ENCODE measurements around the gene SCAF11.
"Not testable (repeated sequence)": the region's sequence is repeated elsewhere in the genome, so short reads cannot be mapped to it uniquely, and the experiment has no call there.

The SCAF11 gene

GRCh38 chr12:45990468-45991283 lies at the start of gene SCAF11:
Gene SCAF11, minus strand, starts transcription at chr12:45990574. Its CDS starts 26,407 bp downstream, at chr12:45964167.
- DNase-seq: peak; percentile 100

GRCh38 chr12:46037066-46037465 lies 46.7 kb upstream of the SCAF11 start:
- not testable (repeated sequence) for DNase-seq

GRCh38 chr12:46027172-46027571 lies 36.8 kb upstream of the SCAF11 start:
- no peak for DNase-seq

- no peak for DNase-seq
These were observed 33.7 kb upstream of the SCAF11 start for GRCh38 chr12:46024099-46024498.

GRCh38 chr12:46020768-46021167 lies 30.4 kb upstream of the SCAF11 start:
- no peak for DNase-seq

- DNase-seq: not testable (repeated sequence)
These were observed 28.3 kb upstream of the SCAF11 start for GRCh38 chr12:46018712-46019111.

GRCh38 chr12:46017866-46018375 lies 27.5 kb upstream of the SCAF11 start:
- not testable (repeated sequence) for DNase-seq

- no peak for DNase-seq
These were observed 15.4 kb upstream of the SCAF11 start for GRCh38 chr12:46005823-46006222.

- DNase-seq: no peak
These were observed 14.9 kb upstream of the SCAF11 start for GRCh38 chr12:46005151-46005797.

GRCh38 chr12:46004715-46005114 lies 14.3 kb upstream of the SCAF11 start:
- DNase-seq: no peak

- not testable (repeated sequence) for DNase-seq
These were observed 9.7 kb upstream of the SCAF11 start for GRCh38 chr12:46000076-46000475.

- DNase-seq: no peak
These were observed 4.4 kb upstream of the SCAF11 start for GRCh38 chr12:45994736-45995135.

GRCh38 chr12:45991284-45992249 lies 1.2 kb upstream of the SCAF11 start:
- peak; percentile 61 for DNase-seq

- DNase-seq: peak; percentile 46
These were observed 480 bp downstream of the SCAF11 start for GRCh38 chr12:45989721-45990467.

- no peak for DNase-seq
These were observed 1.1 kb downstream of the SCAF11 start for GRCh38 chr12:45989287-45989686.

- DNase-seq: no peak
These were observed 2.1 kb downstream of the SCAF11 start for GRCh38 chr12:45988264-45988663.

GRCh38 chr12:45987340-45987727 lies 3.0 kb downstream of the SCAF11 start:
- no peak for DNase-seq

- no peak for DNase-seq
These were observed 3.6 kb downstream of the SCAF11 start for GRCh38 chr12:45986641-45987339.

- no peak for DNase-seq
These were observed 9.1 kb downstream of the SCAF11 start for GRCh38 chr12:45981075-45981837.

- no peak for DNase-seq
These were observed 9.8 kb downstream of the SCAF11 start for GRCh38 chr12:45980540-45980939.

- no peak for DNase-seq
These were observed 12.3 kb downstream of the SCAF11 start for GRCh38 chr12:45978108-45978507.
